GM10266 (cell line): ENCODE measurements around the gene ERG.

Experiments used
- DNase-seq: peaks from one replicate; pipeline ENCODE4 v3.0.0; 2012; ENCODE audit errors: extremely low spot score
- CTCF ChIP-seq: IDR thresholded peaks from 2 replicates; pipeline ENCODE4 v1.5.1; 2012; ENCODE audit warnings: mild to moderate bottlenecking, low read depth; ENCODE audit not compliant: control insufficient read depth, insufficient read depth; ENCODE audit errors: missing control alignments

Gene ERG

GRCh38 chr21:38491536-38491935 is 6.7 kb downstream of the ERG start:
- no peak for TF ChIP-seq CTCF
- DNase-seq, result no peak

GRCh38 chr21:38490411-38491020 is 7.8 kb downstream of the ERG start:
- no peak for TF ChIP-seq CTCF
- DNase-seq, result no peak

- DNase-seq, result no peak
- TF ChIP-seq CTCF, result no peak
Observed at GRCh38 chr21:38489729-38490128, 8.5 kb downstream of the ERG start.

GRCh38 chr21:38489271-38489652 is 9.0 kb downstream of the ERG start:
- no peak for TF ChIP-seq CTCF
- no peak for DNase-seq

GRCh38 chr21:38488640-38489270 is 9.5 kb downstream of the ERG start:
- no peak for DNase-seq
- no peak for TF ChIP-seq CTCF

- DNase-seq, result no peak
- TF ChIP-seq CTCF, result no peak
Observed at GRCh38 chr21:38487901-38488639, 10.2 kb downstream of the ERG start.

GRCh38 chr21:38486706-38487105 is 11.6 kb downstream of the ERG start:
- no peak for TF ChIP-seq CTCF
- no peak for DNase-seq
